Activated CD8-positive, alpha-beta memory T cell treated with anti-CD3 and anti-CD28 coated beads, Interleukin-2, amount 10 ng/mL, durations not matched to agents 7 days and 5 days (primary cell): ENCODE data around the gene RNF13. TPM values are rescaled to one million over a fixed set of nuclear protein-coding genes. Genes with fewer than 3 reads are reported as not detected.
"Not testable (repeated sequence)": the region's sequence is repeated elsewhere in the genome, so short reads cannot be mapped to it uniquely, and the experiment has no call there.

ENCODE experiments used
- ATAC-seq: fragments of 150-1000 bp; cut with Tn5 transposase; one replicate; pipeline ENCODE4 v1.10.0; 2021; ENCODE audit warnings: moderate library complexity
- CTCF ChIA-PET: fragments of 350-600 bp; sonication (Branson Sonifier 250); formaldehyde crosslinking; loops from one replicate; lab custom pipeline; 2021; ENCODE audit warnings: antibody characterized with exemption; lab: Charles Lee
- DNase-seq: peaks from one replicate; pipeline ENCODE4 v3.0.0-alpha.2; 2020
- H3K27ac Mint-ChIP-seq: one replicate; pipeline ENCODE4 v1.8.0; 2021; ENCODE audit warnings: mild to moderate bottlenecking, mixed read lengths
- H3K27me3 Mint-ChIP-seq: one replicate; pipeline ENCODE4 v1.8.0; 2021; ENCODE audit warnings: mixed read lengths
- H3K36me3 Mint-ChIP-seq: one replicate; pipeline ENCODE4 v1.8.0; 2021; ENCODE audit warnings: mild to moderate bottlenecking, mixed read lengths
- H3K4me1 Mint-ChIP-seq: one replicate; pipeline ENCODE4 v1.8.0; 2021; ENCODE audit warnings: mixed read lengths
- H3K4me3 Mint-ChIP-seq: one replicate; pipeline ENCODE4 v1.8.0; 2021; ENCODE audit warnings: mild to moderate bottlenecking, moderate library complexity, mixed read lengths
- H3K9me3 Mint-ChIP-seq: one replicate; pipeline ENCODE4 v1.8.0; 2022; ENCODE audit warnings: low read depth, mixed read lengths
- total RNA-seq, 2 experiments: library from RNA; stranded (reverse); gene quantifications; one replicate each; pipeline ENCODE4 v1.2.3, GENCODE V29; 2021

Gene RNF13
- total RNA-seq, 2 experiments from 2014 or later = 29.6 to 39.7 TPM

- H3K4me3 Mint-ChIP-seq, CTCF ChIA-PET, H3K36me3 Mint-ChIP-seq, H3K27ac Mint-ChIP-seq, ATAC-seq, DNase-seq, H3K9me3 Mint-ChIP-seq, H3K4me1 Mint-ChIP-seq: not testable (repeated sequence)
- peaks cover 10% of the 10 kb centered on the region for H3K27me3 Mint-ChIP-seq
Observed at GRCh38 chr3:149983053-149983452, 170.0 kb downstream of the RNF13 start.

DNA sequence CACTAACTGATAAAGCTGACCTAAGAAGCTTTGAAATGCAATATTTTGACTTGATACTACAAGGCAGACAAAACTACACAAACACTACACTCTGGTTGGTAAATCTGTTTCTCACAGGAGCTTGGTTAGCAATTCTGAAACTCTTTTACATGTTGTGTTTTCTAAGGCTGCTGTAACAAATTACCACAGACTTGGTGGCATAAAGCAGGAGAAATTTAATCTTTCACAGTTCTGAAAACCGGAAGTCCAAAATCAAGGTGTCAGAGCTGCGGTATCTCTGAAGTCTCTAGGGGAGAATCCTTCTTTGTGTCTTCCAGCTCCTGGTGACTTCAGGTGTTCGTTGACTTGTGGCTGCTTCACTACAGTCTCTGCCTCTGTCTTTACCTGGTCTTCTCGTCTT lies 170.6 kb downstream of the RNF13 start:
- no peak overlapping the region for H3K4me3 Mint-ChIP-seq

DNA sequence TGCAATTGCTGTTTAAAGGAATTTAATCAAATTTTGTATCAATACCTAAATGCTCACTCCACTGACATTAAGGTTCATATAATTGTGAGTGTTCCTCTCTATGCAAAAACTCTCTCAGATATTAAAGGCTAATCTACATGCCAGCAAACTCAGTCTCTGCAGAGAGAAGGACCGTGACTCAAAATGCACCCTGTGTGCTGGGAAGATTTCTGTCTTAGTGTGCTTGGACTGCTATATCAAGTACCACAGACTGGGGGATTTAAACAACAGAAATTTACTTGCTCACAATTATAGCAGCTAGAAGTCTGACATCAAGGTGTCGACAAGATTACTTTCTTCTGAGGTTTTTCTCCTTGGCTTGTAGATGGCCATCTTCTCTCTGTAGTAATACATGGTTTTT lies 176.3 kb downstream of the RNF13 start:
- DNase-seq = no peak
- no peak for ATAC-seq
- H3K36me3 Mint-ChIP-seq = no peaks in the 10 kb centered on the region
- peaks cover 18% of the 10 kb centered on the region for H3K27me3 Mint-ChIP-seq
- peaks cover 3% of the 10 kb centered on the region for H3K9me3 Mint-ChIP-seq
- no peak overlapping the region for H3K4me3 Mint-ChIP-seq
- CTCF ChIA-PET = interaction anchor here (0.9 kb wide), 1 partner anchor 194 kb away, joined by 3 read pairs; no protein-coding TSS in a partner anchor
- H3K27ac Mint-ChIP-seq = no peak overlapping the region
- H3K4me1 Mint-ChIP-seq = no peaks in the 10 kb centered on the region

More for the DNA sequence above, 170.6 kb downstream of the RNF13 start:
- no peak for ATAC-seq
- no peak overlapping the region for H3K27ac Mint-ChIP-seq
- no peaks in the 10 kb centered on the region for H3K9me3 Mint-ChIP-seq
- no peaks in the 10 kb centered on the region for H3K36me3 Mint-ChIP-seq
- peaks cover 3% of the 10 kb centered on the region for H3K4me1 Mint-ChIP-seq
- DNase-seq = no peak
- CTCF ChIA-PET = no interaction called here
- peaks cover 13% of the 10 kb centered on the region for H3K27me3 Mint-ChIP-seq

- CTCF ChIA-PET = interaction anchor here (0.9 kb wide), 1 partner anchor 193 kb away, joined by 3 read pairs; no protein-coding TSS in a partner anchor
- Mint-ChIP-seq H3K36me3 (no peaks in the 10 kb centered on the region), H3K4me3 (no peak overlapping the region), H3K27me3 (peaks cover 22% of the 10 kb centered on the region), H3K27ac (no peak overlapping the region), H3K9me3 (peaks cover 9% of the 10 kb centered on the region), H3K4me1 (no peaks in the 10 kb centered on the region)
- ATAC-seq = no peak
- no peak for DNase-seq
Observed at GRCh38 chr3:149990423-149990948, 177.5 kb downstream of the RNF13 start.

- ATAC-seq = no peak
- Mint-ChIP-seq H3K27ac (no peak overlapping the region), H3K36me3 (no peaks in the 10 kb centered on the region), H3K27me3 (peaks cover 34% of the 10 kb centered on the region), H3K9me3 (peaks cover 9% of the 10 kb centered on the region), H3K4me1 (no peaks in the 10 kb centered on the region), H3K4me3 (no peak overlapping the region)
- DNase-seq = no peak
- CTCF ChIA-PET = no interaction called here
Observed at GRCh38 chr3:149992416-149993058, 179.5 kb downstream of the RNF13 start.

DNA sequence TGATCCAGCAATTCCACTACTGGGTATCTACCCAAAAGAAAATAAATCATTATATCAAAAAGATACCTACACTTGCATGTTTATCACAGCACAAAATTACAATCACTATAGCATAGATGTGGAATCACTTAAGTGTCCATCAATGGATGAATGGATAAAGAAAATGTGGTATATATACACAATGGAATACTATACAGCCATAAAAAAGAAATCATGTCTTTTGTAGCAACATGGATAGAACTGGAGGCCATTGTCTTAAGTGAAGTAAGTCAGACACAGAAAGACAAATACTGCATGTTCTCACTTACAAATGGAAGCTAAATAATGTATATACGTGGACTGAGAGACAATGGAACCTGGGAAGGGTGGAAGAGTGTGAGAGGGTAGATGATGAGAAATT lies 185.9 kb downstream of the RNF13 start:
- H3K9me3 Mint-ChIP-seq = peaks cover 6% of the 10 kb centered on the region
- no peaks in the 10 kb centered on the region for H3K36me3 Mint-ChIP-seq
- H3K27ac Mint-ChIP-seq = no peak overlapping the region
- ATAC-seq (no peak), DNase-seq (no peak)
- H3K27me3 Mint-ChIP-seq = peaks cover 29% of the 10 kb centered on the region
- H3K4me1 Mint-ChIP-seq = no peaks in the 10 kb centered on the region
- H3K4me3 Mint-ChIP-seq = no peak overlapping the region
- CTCF ChIA-PET = no interaction called here

GRCh38 chr3:149999421-149999820 lies 186.4 kb downstream of the RNF13 start:
- CTCF ChIA-PET = no interaction called here
- DNase-seq = no peak
- H3K27me3 Mint-ChIP-seq = peaks cover 29% of the 10 kb centered on the region
- H3K4me1 Mint-ChIP-seq = no peaks in the 10 kb centered on the region
- ATAC-seq = no peak
- H3K9me3 Mint-ChIP-seq = peaks cover 6% of the 10 kb centered on the region
- H3K4me3 Mint-ChIP-seq = no peak overlapping the region
- no peaks in the 10 kb centered on the region for H3K36me3 Mint-ChIP-seq
- H3K27ac Mint-ChIP-seq = no peak overlapping the region

- DNase-seq (no peak), ATAC-seq (no peak)
- Mint-ChIP-seq H3K9me3 (no peaks in the 10 kb centered on the region), H3K36me3 (no peaks in the 10 kb centered on the region), H3K27me3 (peaks cover 24% of the 10 kb centered on the region), H3K4me3 (no peak overlapping the region), H3K4me1 (no peaks in the 10 kb centered on the region), H3K27ac (no peak overlapping the region)
- CTCF ChIA-PET = no interaction called here
Observed at GRCh38 chr3:150000641-150001040, 187.6 kb downstream of the RNF13 start.

GRCh38 chr3:150005243-150006112 lies 192.5 kb downstream of the RNF13 start:
- DNase-seq = no peak
- Mint-ChIP-seq H3K4me3 (no peak overlapping the region), H3K27me3 (peaks cover 16% of the 10 kb centered on the region), H3K36me3 (no peaks in the 10 kb centered on the region), H3K27ac (no peak overlapping the region), H3K9me3 (no peaks in the 10 kb centered on the region), H3K4me1 (peaks cover 1% of the 10 kb centered on the region)
- ATAC-seq = no peak
- CTCF ChIA-PET = no interaction called here

- DNase-seq (no peak), ATAC-seq (no peak)
- no peaks in the 10 kb centered on the region for H3K36me3 Mint-ChIP-seq
- H3K9me3 Mint-ChIP-seq = no peaks in the 10 kb centered on the region
- no peak overlapping the region for H3K27ac Mint-ChIP-seq
- CTCF ChIA-PET = no interaction called here
- no peak overlapping the region for H3K4me3 Mint-ChIP-seq
- peaks cover 1% of the 10 kb centered on the region for H3K4me1 Mint-ChIP-seq
- peaks cover 15% of the 10 kb centered on the region for H3K27me3 Mint-ChIP-seq
Observed at GRCh38 chr3:150006794-150007193, 193.8 kb downstream of the RNF13 start.

Other genes with a start within 250 kb of the RNF13 start
- 1 to 10 TPM; 1.8 to 3.8 TPM for gene WWTR1, start 155.2 kb upstream of the RNF13 start, total RNA-seq
- gene COMMD2, start 60.7 kb upstream of the RNF13 start, total RNA-seq = 10 to 100 TPM; 35.5 to 38.9 TPM
- gene ANKUB1, start 20.7 kb upstream of the RNF13 start, total RNA-seq = not detected
- 1 to 10 TPM; 1.0 to 1.1 TPM for gene PFN2, start 157.7 kb downstream of the RNF13 start, total RNA-seq